ENCODE data around the gene HEATR3. TPM values are rescaled to one million over a fixed set of nuclear protein-coding genes. Genes with fewer than 3 reads are reported as not detected.

Gene HEATR3
- total RNA-seq, 1 donor: 12.5 TPM

GRCh38 chr16:50151322-50151721 lies 85.6 kb downstream of the HEATR3 start:
- H3K4me1 ChIP-seq (ENCODE audit: insufficient read depth, low read length): peaks cover 30% of the 10 kb centered on the region
- H3K27me3 ChIP-seq (ENCODE audit: insufficient read depth, low read length): no peaks in the 10 kb centered on the region
- H3K4me3 ChIP-seq (ENCODE audit: low read length): no peak overlapping the region
- H3K9me3 ChIP-seq (ENCODE audit: low read depth, low read length): no peaks in the 10 kb centered on the region

GRCh38 chr16:50151756-50152155 lies 86.0 kb downstream of the HEATR3 start:
- Histone ChIP-seq H3K4me1 (ENCODE audit: insufficient read depth, low read length) (peaks cover 34% of the 10 kb centered on the region), H3K4me3 (ENCODE audit: low read length) (no peak overlapping the region), H3K27me3 (ENCODE audit: insufficient read depth, low read length) (no peaks in the 10 kb centered on the region), H3K9me3 (ENCODE audit: low read depth, low read length) (no peaks in the 10 kb centered on the region)

GRCh38 chr16:50152351-50152806 lies 86.6 kb downstream of the HEATR3 start:
- H3K4me1 ChIP-seq (ENCODE audit: insufficient read depth, low read length): peaks cover 39% of the 10 kb centered on the region
- H3K27me3 ChIP-seq (ENCODE audit: insufficient read depth, low read length): no peaks in the 10 kb centered on the region
- peak overlapping the region; percentile 95 for H3K4me3 ChIP-seq (ENCODE audit: low read length)
- no peaks in the 10 kb centered on the region for H3K9me3 ChIP-seq (ENCODE audit: low read depth, low read length)

GRCh38 chr16:50152807-50153595 lies 87.2 kb downstream of the HEATR3 start, which contains the start of gene TENT4B:
TENT4B (plus strand) TSS chr16:50153306; CDS start chr16:50153622, 316 bp downstream.
- peaks cover 45% of the 10 kb centered on the region for H3K4me1 ChIP-seq (ENCODE audit: insufficient read depth, low read length)
- H3K4me3 ChIP-seq (ENCODE audit: low read length): peak within 1 kb of the TSS; percentile 95
- H3K9me3 ChIP-seq (ENCODE audit: low read depth, low read length): no peaks in the 10 kb centered on the region
- H3K27me3 ChIP-seq (ENCODE audit: insufficient read depth, low read length): no peaks in the 10 kb centered on the region

- Histone ChIP-seq H3K4me3 (ENCODE audit: low read length) (peak overlapping the region; percentile 75), H3K9me3 (ENCODE audit: low read depth, low read length) (no peaks in the 10 kb centered on the region), H3K27me3 (ENCODE audit: insufficient read depth, low read length) (no peaks in the 10 kb centered on the region), H3K4me1 (ENCODE audit: insufficient read depth, low read length) (peaks cover 46% of the 10 kb centered on the region)
Measured at GRCh38 chr16:50153596-50154419, 88.0 kb downstream of the HEATR3 start.

- Histone ChIP-seq H3K4me3 (ENCODE audit: low read length) (peak overlapping the region; percentile 75), H3K4me1 (ENCODE audit: insufficient read depth, low read length) (peaks cover 52% of the 10 kb centered on the region), H3K27me3 (ENCODE audit: insufficient read depth, low read length) (no peaks in the 10 kb centered on the region), H3K9me3 (ENCODE audit: low read depth, low read length) (no peaks in the 10 kb centered on the region)
Measured at GRCh38 chr16:50154420-50154950, 88.7 kb downstream of the HEATR3 start.

- H3K9me3 ChIP-seq (ENCODE audit: low read depth, low read length): no peaks in the 10 kb centered on the region
- peaks cover 55% of the 10 kb centered on the region for H3K4me1 ChIP-seq (ENCODE audit: insufficient read depth, low read length)
- no peaks in the 10 kb centered on the region for H3K27me3 ChIP-seq (ENCODE audit: insufficient read depth, low read length)
- H3K4me3 ChIP-seq (ENCODE audit: low read length): no peak overlapping the region
Measured at GRCh38 chr16:50155925-50156324, 90.2 kb downstream of the HEATR3 start.

Other genes with a start within 250 kb of the HEATR3 start
- under 0.01 TPM for gene ZNF423, start 209.9 kb upstream of the HEATR3 start, total RNA-seq
- gene CNEP1R1, start 40.7 kb upstream of the HEATR3 start, total RNA-seq: 55.4 TPM
- gene TENT4B, start 87.3 kb downstream of the HEATR3 start, total RNA-seq: 38.7 TPM
- 75.9 TPM for gene ADCY7, start 200.6 kb downstream of the HEATR3 start, total RNA-seq

All from mononuclear cell (primary cell).